NCI-H748 treated with DMSO at 0.1 percent for 48 hours (cell line): ENCODE data around the gene CXCL1.

Source experiments
- DNase-seq: peaks from one replicate; lab custom pipeline; 2025; lab: John Stamatoyannopoulos, UW

The CXCL1 gene

DNA sequence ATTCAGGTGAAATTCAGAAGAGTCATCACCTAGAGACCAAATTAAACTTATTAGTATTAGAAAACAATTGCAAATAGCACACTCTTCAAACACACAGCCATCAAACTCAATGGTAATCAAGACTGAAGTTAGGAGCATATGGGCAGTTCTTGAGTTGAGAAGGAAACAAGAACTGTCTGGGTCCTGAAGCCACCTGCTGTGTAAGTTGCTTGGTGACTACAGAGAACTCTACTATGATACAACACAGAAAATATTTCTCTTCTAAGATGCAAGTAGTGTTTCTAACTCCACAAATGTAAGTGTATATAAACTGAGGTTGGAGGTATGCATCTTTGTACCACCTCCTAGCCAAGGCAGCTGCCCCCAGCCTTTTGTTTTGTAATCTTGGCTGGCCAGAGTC, 16.4 kb upstream of the CXCL1 start:
- DNase-seq, result no peak

GRCh38 chr4:73853246-73853704, 15.9 kb upstream of the CXCL1 start, which contains the start of gene PF4V1:
TSS of gene PF4V1 (plus strand) at chr4:73853296. CDS start at chr4:73853363, 67 bp downstream.
- no peak for DNase-seq

GRCh38 chr4:73853718-73854473, 15.3 kb upstream of the CXCL1 start:
- DNase-seq, result no peak

DNA sequence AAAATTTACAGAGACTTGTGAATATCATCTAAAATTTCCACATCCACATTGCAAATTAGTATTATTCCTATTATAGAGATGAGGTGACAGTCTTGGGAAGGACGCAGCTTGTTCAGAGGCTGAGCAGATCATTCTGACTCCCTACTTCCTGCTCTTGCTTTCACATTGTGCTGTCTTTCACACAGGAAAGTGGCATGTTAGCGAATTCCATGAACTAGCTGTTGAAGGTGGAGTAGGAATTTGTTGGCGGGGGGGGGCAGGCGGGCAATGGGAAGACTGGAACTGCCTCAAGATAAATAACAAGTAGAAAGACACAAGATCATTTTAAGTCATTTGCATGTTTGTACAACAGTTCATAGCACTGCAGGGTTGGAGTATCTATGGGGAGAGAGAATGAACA, 13.8 kb upstream of the CXCL1 start:
- no peak for DNase-seq

- DNase-seq, result no peak
These were observed 12.7 kb upstream of the CXCL1 start for GRCh38 chr4:73856518-73856917.

- DNase-seq, result no peak
These were observed 9.5 kb upstream of the CXCL1 start for GRCh38 chr4:73859614-73860088.

DNA sequence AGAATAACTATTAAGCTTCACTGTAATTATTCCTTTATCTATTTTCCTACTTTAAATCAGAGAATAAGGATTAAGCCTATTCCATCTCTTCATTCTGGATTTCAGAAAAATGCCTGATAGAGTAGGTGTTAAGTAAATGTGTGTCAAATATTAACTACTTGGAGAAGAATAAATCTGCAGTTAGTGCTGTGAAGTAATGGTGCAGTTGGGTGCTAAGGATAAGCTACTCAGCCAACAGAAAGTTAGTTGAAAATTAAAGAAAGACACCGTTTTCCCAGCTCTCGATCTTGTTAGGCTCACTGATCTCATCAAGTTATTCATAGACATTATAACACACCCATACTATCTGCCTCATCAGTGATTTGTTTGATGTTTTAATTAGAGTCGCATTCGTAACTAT, 9.0 kb upstream of the CXCL1 start:
- DNase-seq, result no peak

- no peak for DNase-seq
These were observed 8.3 kb upstream of the CXCL1 start for GRCh38 chr4:73860917-73861316.

GRCh38 chr4:73862322-73862721, 6.9 kb upstream of the CXCL1 start:
- no peak for DNase-seq

- DNase-seq, result no peak
These were observed 4.8 kb upstream of the CXCL1 start for GRCh38 chr4:73864365-73864764.

- no peak for DNase-seq
These were observed 4.2 kb upstream of the CXCL1 start for GRCh38 chr4:73864961-73865360.

GRCh38 chr4:73865431-73866096, 3.6 kb upstream of the CXCL1 start:
- no peak for DNase-seq

DNA sequence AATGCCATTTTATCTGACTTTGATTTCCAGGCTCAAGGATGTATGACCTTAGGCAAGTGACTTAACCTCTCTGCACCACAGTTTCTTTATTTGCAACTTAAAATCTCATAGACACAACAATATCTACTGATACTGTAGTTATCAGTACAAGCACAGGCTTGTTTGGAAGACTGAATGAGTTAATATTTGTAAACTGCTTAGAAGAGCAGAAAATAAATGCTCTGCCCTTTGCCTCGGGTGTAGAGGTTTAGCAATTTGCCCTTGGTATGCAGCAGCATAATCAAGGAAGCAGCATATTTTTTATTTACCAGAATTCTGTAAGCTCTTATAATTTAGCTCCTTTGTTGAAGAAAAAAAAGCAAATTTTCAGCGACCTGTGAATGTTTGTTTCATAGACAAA, 2.9 kb upstream of the CXCL1 start:
- no peak for DNase-seq

DNA sequence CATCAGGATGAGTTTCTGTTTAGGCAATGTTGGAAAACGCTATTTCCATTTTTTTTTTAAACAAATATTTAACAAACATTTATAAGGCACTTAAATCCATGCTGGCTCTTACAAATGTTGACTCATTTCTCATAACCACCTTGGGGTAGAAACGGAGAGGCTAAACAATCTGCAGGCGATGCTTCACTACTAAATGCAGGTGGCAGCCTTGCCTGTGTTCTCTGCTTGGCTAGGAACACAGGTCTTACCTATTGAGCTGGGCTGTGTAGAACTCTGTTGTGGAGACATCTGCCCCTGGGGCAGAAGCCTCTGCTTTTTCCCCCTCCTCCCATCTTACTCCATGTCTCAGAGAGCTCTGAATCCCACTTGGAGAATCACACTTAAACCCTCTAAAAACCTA, 1.4 kb upstream of the CXCL1 start:
- no peak for DNase-seq

DNA sequence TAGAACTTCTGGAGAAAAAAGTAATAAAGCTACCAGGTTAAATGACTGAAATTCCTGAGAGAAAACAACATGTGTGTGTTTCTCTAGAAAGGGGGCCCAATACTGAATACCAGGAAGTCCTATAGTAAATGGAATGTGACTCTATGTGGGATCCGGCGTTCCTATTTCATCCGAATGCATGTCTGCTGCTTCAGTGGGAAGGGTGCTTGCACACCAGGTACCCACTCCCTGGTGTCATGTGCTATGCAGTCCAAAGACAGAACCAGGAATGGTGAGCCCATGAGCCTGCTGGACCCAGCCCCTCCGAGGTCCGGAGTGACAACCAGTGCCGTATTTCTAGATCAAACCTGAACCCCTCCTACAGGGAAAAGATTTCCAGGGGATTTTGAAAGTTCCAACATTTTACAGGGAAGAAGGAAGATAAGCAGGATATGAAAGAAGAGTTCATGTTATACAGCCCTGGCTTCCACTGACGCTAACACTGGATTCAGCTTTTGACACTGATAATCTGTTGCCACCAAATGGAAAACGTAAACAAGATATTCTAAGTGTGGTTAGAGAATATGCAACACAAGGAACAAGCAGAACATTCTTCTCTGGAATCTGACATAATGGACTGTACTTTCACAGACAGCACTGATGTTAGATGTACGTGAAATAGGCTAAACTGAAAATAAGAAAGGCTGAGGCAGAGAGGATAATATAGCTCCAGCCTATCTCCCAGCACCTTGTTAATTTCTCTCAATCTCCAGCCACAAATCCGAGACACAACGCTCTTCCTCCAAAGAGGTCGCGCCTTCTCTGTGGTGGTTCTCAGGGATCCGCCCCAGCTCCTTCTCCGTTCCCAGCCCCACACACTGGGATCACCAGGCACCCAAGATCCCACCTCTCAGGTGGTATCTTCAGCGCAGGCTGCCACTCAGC, 725 bp upstream of the CXCL1 start:
- no peak for DNase-seq

- no peak for DNase-seq
These were observed 1.1 kb downstream of the CXCL1 start for GRCh38 chr4:73870260-73870659.

GRCh38 chr4:73870768-73871167, 1.6 kb downstream of the CXCL1 start:
- no peak for DNase-seq

DNA sequence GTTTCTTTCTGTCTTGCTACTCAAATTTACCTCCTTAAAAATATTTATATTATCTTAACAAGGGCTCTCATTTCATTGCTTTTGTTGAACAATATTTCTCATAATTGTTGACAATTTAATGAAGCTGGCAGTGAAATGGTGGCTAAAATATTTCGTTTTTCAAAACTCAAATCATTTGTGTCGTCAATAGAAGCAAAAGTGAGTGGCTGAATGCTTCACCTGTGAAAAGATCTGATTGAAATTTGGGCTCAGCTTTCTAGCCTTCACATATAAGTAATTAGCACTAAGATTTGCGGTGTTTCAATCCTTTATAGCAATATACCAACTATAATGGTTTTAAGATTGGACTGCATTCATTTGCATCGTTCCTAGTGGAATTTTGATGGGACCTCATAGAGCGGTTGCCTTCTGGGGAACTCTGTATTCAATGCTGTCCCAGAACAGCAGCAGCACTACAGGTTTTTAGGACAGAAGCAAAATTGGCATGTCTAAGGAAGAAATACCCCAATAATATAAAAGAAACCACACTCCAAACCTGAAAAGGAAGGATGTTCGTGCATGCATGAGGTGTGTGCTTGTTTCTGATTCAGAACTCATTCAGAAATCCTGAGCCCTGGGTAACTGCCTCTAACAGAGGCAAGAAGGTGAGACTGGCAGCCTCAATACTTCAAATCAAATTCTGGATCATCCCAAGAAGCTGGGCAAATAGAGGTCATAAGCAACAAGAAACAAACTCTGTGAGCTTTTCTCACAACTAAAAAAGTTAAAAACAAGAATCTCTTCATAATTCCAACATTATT, 2.5 kb downstream of the CXCL1 start:
- no peak for DNase-seq

GRCh38 chr4:73872316-73873108, 3.3 kb downstream of the CXCL1 start:
- no peak for DNase-seq

DNA sequence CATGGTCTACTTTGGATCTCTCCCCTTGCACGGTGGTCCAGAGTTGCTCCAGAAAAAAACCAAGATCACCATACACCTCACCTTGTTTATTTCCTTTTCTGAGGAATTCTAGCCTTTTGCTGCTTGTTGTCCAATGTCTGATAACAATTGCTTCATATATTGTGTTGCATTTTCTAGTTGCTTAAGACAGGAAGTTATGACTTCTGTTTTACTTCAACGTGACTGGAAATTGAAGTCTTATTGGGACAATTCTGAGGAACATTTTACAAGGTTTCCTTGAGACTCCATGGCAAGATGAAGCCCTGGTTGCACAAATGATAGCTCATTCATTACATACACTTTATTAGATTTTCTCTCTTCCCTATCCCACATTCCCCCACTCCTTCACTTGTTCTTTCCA, 5.2 kb downstream of the CXCL1 start:
- no peak for DNase-seq

GRCh38 chr4:73875401-73875800, 6.2 kb downstream of the CXCL1 start:
- no peak for DNase-seq
